Activated CD8-positive, alpha-beta T cell treated with anti-CD3 and anti-CD28 coated beads, Interleukin-2, amount 10 ng/mL, durations not matched to agents 7 days and 5 days (primary cell): ENCODE data around the gene ECT2. TPM values are rescaled to one million over a fixed set of nuclear protein-coding genes. Genes with fewer than 3 reads are reported as not detected.
"Not testable (repeated sequence)": the region's sequence is repeated elsewhere in the genome, so short reads cannot be mapped to it uniquely, and the experiment has no call there.

Experiments
- ATAC-seq: fragments of 150-1000 bp; cut with Tn5 transposase; one replicate; pipeline ENCODE4 v1.10.0; 2021; ENCODE audit warnings: moderate library complexity
- CTCF ChIA-PET: fragments of 350-600 bp; sonication (Branson Sonifier 250); formaldehyde crosslinking; loops from one replicate; lab custom pipeline; 2021; ENCODE audit warnings: antibody characterized with exemption; lab: Charles Lee
- POLR2A ChIA-PET: fragments of 350-600 bp; sonication (Branson Sonifier 250); formaldehyde crosslinking; loops from one replicate; lab custom pipeline; 2021; ENCODE audit warnings: antibody characterized with exemption; lab: Charles Lee
- DNase-seq: peaks from one replicate; pipeline ENCODE4 v3.0.0-alpha.2; 2020
- H3K27ac Mint-ChIP-seq: one replicate; pipeline ENCODE4 v1.8.0; 2021; ENCODE audit warnings: mild to moderate bottlenecking, mixed read lengths
- H3K27me3 Mint-ChIP-seq: one replicate; pipeline ENCODE4 v1.8.0; 2021; ENCODE audit warnings: low read depth, mixed read lengths
- H3K36me3 Mint-ChIP-seq: one replicate; pipeline ENCODE4 v1.8.0; 2021; ENCODE audit warnings: low read depth, mixed read lengths
- H3K4me1 Mint-ChIP-seq: one replicate; pipeline ENCODE4 v1.8.0; 2021; ENCODE audit warnings: low read depth, mixed read lengths
- H3K4me3 Mint-ChIP-seq: one replicate; pipeline ENCODE4 v1.8.0; 2021; ENCODE audit warnings: mild to moderate bottlenecking, mixed read lengths
- H3K9me3 Mint-ChIP-seq: one replicate; pipeline ENCODE4 v1.8.0; 2022; ENCODE audit warnings: mixed read lengths; ENCODE audit not compliant: insufficient read depth
- total RNA-seq, 2 experiments: library from RNA; stranded (reverse); gene quantifications; one replicate each; pipeline ENCODE4 v1.2.3, GENCODE V29; 2021

Gene ECT2
- total RNA-seq, 2 experiments from 2014 or later = 57.2 to 70.1 TPM

DNA sequence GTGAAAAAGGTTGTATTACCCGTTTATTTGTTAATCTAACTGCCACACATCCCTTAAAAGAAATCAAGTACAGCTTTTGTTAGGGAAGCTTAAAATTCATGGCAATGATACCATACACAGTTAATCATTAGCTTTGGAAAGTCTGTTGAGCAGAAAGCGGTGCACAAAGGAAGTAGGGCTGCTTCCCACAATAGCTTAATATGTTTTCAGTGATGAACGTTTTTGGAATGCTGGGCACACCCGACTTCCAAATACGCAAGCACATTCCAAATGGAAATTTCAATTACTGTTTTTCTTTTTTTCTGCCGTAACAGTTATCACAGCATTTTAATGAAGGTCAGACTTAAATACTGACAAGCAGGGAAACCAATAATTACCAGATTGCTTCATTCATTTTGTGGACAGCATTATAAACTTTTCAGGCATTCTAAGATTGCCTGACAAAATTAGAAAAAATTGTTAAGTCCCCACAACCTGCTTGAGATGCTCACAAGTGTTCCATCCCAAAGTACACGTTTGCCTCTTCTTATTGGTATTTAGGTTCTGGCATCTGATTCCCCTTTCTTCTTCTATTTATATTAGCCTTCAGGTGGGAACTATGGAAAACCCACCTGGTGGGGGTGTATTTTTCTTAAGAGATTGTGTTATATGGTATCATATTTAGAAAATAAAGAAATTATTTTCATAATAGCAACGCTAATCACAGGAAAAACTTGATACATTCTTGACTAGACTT, 1.1 kb upstream of the ECT2 start:
- no peak for DNase-seq
- peaks cover 16% of the 10 kb centered on the region for H3K27me3 Mint-ChIP-seq
- no peak overlapping the region for H3K27ac Mint-ChIP-seq
- H3K36me3 Mint-ChIP-seq = peaks cover 26% of the 10 kb centered on the region
- no peaks in the 10 kb centered on the region for H3K9me3 Mint-ChIP-seq
- CTCF ChIA-PET = interaction anchor here (0.7 to 6.0 kb wide), 10 partner anchors 13 to 746 kb away, joined by 3 to 40 read pairs (median 5); partner anchors contain the start of gene NCEH1
- POLR2A ChIA-PET = interaction anchor here (0.9 to 1.6 kb wide), 3 partner anchors 9 to 63 kb away, joined by 3 to 7 read pairs (median 5); partner anchors contain the start of gene NCEH1
- H3K4me3 Mint-ChIP-seq = peak overlapping the region; percentile 99
- no peak for ATAC-seq
- peaks cover 30% of the 10 kb centered on the region for H3K4me1 Mint-ChIP-seq

DNA sequence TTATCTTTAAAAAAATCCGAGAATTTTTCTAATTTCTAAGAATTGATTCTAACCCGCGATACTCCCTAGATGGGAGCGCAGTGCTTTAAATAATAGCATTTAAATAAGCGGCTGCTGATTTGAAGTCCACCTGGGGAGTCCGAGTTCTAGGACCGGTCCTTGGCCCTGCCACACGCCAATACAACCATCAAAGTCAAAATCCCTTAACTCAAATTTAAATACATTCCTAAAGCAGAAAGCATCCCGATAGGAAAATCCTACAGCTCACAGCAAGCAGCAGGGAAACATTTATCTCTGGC, 508 bp upstream of the ECT2 start:
- Mint-ChIP-seq H3K9me3 (no peaks in the 10 kb centered on the region), H3K27me3 (peaks cover 16% of the 10 kb centered on the region), H3K4me3 (peak overlapping the region; percentile 99), H3K36me3 (peaks cover 30% of the 10 kb centered on the region), H3K27ac (peak overlapping the region; percentile 98), H3K4me1 (peaks cover 35% of the 10 kb centered on the region)
- POLR2A ChIA-PET = interaction anchor here (0.6 to 1.6 kb wide), 11 partner anchors 10 to 232 kb away, joined by 3 to 7 read pairs (median 3); partner anchors contain the start of genes NCEH1 and TNFSF10
- CTCF ChIA-PET = interaction anchor here (0.9 to 6.0 kb wide), 12 partner anchors 11 to 156 kb away, joined by 3 to 40 read pairs (median 5); partner anchors contain the start of gene NCEH1
- ATAC-seq (no peak), DNase-seq (no peak)

DNA sequence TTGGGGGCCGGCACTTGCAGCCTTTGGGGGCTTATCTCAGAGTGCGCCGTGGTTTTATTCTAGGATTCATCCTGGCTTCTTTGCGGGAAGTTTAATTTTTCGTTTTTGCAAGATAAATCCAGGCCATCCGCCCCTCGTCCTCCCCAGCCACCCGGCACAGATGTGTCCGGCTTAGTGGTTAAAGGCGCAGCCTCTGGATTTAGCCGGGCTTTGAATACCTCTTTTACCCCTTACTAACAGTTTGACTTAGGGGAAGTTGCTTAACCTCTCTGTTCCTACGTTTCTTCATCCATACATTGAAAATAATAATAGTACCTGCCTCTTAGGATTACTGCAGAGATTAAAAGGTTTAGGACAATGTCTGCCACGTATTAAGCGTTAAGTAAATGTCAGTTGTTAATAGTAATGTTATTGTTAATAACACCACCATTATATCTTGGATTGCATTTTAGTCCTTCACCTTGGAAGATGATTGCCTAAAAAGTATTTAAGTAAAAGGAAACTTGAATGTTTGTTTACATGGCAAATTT, 714 bp downstream of the ECT2 start:
- Mint-ChIP-seq H3K36me3 (peaks cover 40% of the 10 kb centered on the region), H3K9me3 (no peaks in the 10 kb centered on the region), H3K27ac (peak overlapping the region; percentile 98), H3K27me3 (peaks cover 4% of the 10 kb centered on the region), H3K4me3 (peak overlapping the region; percentile 99), H3K4me1 (peaks cover 41% of the 10 kb centered on the region)
- no peak for DNase-seq
- ChIA-PET POLR2A (interaction anchor here (1.0 to 1.6 kb wide), 4 partner anchors 39 to 233 kb away, joined by 3 to 7 read pairs (median 4); partner anchors contain the start of genes NCEH1 and TNFSF10), CTCF (interaction anchor here (0.9 to 6.0 kb wide), 9 partner anchors 10 to 119 kb away, joined by 3 to 40 read pairs (median 5); partner anchors contain the start of gene NCEH1)
- ATAC-seq = peak; percentile 4

DNA sequence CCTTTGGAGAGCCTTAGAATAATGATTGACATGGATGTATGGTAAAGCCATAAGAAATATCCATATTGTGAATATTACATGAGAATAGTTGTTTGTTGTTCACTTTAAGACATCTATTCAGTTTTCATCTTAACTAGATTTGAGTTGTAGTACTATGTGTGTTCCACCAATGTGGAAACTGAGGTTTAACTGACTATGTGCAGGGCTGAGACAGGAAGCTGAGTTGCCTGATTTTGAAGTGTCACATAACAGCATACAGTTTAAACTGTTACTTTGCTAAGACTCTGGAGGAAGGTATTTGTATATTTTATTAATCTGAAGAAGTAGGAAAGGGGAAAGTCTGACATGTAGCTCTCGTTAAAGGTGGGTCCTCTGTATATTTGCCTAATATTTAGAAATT, 2.1 kb downstream of the ECT2 start:
- H3K27me3 Mint-ChIP-seq = peaks cover 2% of the 10 kb centered on the region
- ChIA-PET POLR2A (interaction anchor here (1.2 kb wide), 1 partner anchor 15 kb away, joined by 3 read pairs; no protein-coding TSS in a partner anchor), CTCF (interaction anchor here (0.8 to 6.0 kb wide), 4 partner anchors 17 to 79 kb away, joined by 3 to 40 read pairs (median 4); partner anchors contain the start of gene NCEH1)
- H3K4me1 Mint-ChIP-seq = peaks cover 43% of the 10 kb centered on the region
- H3K27ac Mint-ChIP-seq = peak overlapping the region; percentile 60
- H3K4me3 Mint-ChIP-seq = peak overlapping the region; percentile 99
- H3K36me3 Mint-ChIP-seq = peaks cover 49% of the 10 kb centered on the region
- no peaks in the 10 kb centered on the region for H3K9me3 Mint-ChIP-seq
- peak; percentile 34 for DNase-seq
- no peak for ATAC-seq

DNA sequence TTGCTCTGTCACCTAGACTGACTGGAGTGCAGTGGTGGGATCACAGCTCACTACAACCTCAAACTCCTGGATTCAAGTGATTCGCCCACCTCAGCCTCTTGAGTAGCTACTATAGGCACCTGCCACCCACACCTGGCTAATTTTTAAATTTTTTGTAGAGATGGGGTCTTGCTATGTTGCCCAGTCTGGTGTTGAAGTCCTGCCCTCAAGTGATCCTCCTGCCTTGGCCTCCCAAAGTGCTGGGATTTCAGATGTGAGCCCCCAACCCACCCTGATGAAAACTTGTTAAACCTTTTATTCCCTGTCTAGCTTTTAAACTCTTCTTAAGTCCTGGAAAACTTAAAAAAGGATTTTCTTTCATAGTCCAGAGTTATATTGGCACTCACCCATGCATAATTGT, 2.6 kb downstream of the ECT2 start:
- DNase-seq (no peak), ATAC-seq (no peak)
- Mint-ChIP-seq H3K27me3 (peaks cover 2% of the 10 kb centered on the region), H3K27ac (peak overlapping the region; percentile 60), H3K36me3 (peaks cover 53% of the 10 kb centered on the region), H3K9me3 (no peaks in the 10 kb centered on the region), H3K4me1 (peaks cover 46% of the 10 kb centered on the region), H3K4me3 (peak overlapping the region; percentile 99)
- POLR2A ChIA-PET = interaction anchor here (1.2 kb wide), 1 partner anchor 14 kb away, joined by 3 read pairs; no protein-coding TSS in a partner anchor
- CTCF ChIA-PET = interaction anchor here (0.8 to 6.0 kb wide), 5 partner anchors 10 to 80 kb away, joined by 3 to 40 read pairs (median 3); partner anchors contain the start of gene NCEH1

DNA sequence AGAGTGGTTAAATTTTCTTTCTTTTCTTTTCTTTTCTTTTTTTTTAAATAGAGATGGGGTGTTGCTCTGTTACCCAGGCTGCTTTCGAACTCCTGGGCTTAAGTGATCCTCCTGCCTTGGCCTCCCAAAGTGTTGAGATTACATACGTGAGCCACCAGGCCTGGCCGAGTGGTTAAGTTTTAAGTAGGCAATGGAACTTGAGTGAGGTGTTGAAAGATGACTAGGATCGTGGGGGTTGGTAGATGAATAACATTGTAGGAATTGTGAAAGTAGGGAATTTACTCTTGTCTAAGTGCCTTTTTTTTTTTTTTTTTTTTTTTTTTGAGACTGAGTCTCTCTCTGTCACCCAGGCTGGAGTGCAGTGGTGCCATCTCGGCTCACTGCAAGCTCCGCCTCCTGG, 9.9 kb downstream of the ECT2 start:
- CTCF ChIA-PET = interaction anchor here (1.3 kb wide), 1 partner anchor 10 kb away, joined by 5 read pairs; the partner anchor contains the start of gene ECT2
- H3K27me3 Mint-ChIP-seq, ATAC-seq, H3K4me1 Mint-ChIP-seq, POLR2A ChIA-PET, H3K9me3 Mint-ChIP-seq, H3K27ac Mint-ChIP-seq, DNase-seq, H3K4me3 Mint-ChIP-seq: not testable (repeated sequence)
- H3K36me3 Mint-ChIP-seq = peaks cover 69% of the 10 kb centered on the region

DNA sequence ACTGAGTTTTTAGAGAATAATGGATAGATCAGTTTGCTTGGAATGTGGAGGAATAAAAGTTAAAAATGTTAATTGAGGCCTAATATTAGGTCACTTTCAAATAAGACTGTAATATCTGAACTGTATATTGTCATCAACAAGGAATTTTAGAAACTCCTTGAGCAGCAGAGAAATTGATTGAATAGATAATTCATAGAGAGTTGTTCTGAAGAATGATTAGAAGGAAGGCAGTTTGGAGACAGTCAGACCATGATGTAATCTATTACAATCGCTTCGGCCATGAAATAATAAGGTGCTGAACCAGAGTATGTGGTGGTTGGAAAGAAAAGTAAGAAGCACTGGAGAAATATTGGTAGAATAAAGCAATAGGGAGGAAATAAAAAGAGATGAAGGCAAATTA, 15.7 kb downstream of the ECT2 start:
- H3K9me3 Mint-ChIP-seq = no peaks in the 10 kb centered on the region
- CTCF ChIA-PET = no interaction called here

DNA sequence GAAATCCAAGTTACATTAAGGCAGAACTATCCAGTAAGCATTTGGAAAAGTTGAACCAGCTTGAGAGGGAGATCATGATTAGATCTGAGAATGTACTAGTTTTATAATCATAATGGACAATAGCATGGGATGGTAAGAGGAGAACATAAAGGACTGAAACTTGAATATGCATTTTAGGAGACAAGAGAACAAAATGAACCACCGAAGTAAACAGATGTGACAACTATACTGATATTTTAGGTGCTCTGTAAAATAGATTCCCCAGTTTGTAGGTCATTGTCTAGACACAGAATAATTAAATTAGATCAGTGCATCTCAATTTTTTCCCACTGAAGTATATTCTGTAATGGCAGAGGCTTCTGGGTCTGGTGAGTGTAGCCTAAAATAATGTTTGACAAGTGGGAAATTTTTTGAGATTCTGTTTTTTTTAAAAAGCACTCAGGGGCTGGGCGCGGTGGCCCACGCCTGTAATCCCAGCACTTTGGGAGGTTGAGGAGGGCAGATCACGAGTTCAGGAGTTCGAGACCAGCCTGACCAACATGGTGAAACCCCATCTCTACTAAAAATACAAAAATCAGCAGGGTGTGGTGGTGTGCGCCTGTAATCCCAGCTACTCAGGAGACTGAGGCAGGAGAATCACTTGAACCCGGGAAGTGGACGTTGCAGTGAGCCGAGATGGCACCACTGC, 16.3 kb downstream of the ECT2 start:
- Mint-ChIP-seq H3K9me3 (no peaks in the 10 kb centered on the region), H3K4me1 (peaks cover 9% of the 10 kb centered on the region), H3K27me3 (no peaks in the 10 kb centered on the region), H3K27ac (no peak overlapping the region), H3K36me3 (peaks cover 88% of the 10 kb centered on the region), H3K4me3 (no peak overlapping the region)
- DNase-seq (no peak), ATAC-seq (no peak)
- POLR2A ChIA-PET = interaction anchor here (0.8 kb wide), 1 partner anchor 14 kb away, joined by 3 read pairs; no protein-coding TSS in a partner anchor
- CTCF ChIA-PET = no interaction called here

More for the DNA sequence above, 15.7 kb downstream of the ECT2 start:
- H3K27ac Mint-ChIP-seq = no peak overlapping the region
- no peak overlapping the region for H3K4me3 Mint-ChIP-seq
- H3K4me1 Mint-ChIP-seq = peaks cover 5% of the 10 kb centered on the region
- POLR2A ChIA-PET = no interaction called here
- H3K36me3 Mint-ChIP-seq = peaks cover 85% of the 10 kb centered on the region
- ATAC-seq (no peak), DNase-seq (no peak)
- no peaks in the 10 kb centered on the region for H3K27me3 Mint-ChIP-seq

DNA sequence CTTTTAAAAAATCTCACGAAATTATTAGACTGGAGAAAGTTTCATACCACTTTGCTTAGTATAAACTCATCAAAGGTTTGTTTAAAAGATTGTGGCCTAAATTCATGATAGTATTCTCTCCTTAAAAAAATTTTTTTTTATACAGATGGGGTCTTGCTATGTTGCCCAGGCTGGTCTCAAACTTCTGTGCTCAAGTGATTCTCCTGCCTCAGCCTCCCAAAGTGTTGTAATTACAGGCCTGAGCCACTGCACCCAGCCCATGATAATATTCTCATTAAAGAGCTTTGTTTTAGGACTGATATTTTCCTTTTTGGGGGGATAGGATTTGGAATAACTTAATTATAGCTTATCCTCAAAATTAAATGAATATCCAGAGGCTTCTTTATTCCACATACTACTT, 19.9 kb downstream of the ECT2 start:
- peaks cover 80% of the 10 kb centered on the region for H3K36me3 Mint-ChIP-seq
- no peak for DNase-seq
- no peaks in the 10 kb centered on the region for H3K9me3 Mint-ChIP-seq
- H3K27ac Mint-ChIP-seq = no peak overlapping the region
- no peaks in the 10 kb centered on the region for H3K27me3 Mint-ChIP-seq
- ATAC-seq = no peak
- POLR2A ChIA-PET = interaction anchor here (0.7 kb wide), 1 partner anchor 30 kb away, joined by 3 read pairs; no protein-coding TSS in a partner anchor
- CTCF ChIA-PET = interaction anchor here (0.9 to 1.0 kb wide), 3 partner anchors 17 to 1484 kb away, joined by 3 to 6 read pairs (median 3); no protein-coding TSS in a partner anchor
- no peak overlapping the region for H3K4me3 Mint-ChIP-seq
- peaks cover 9% of the 10 kb centered on the region for H3K4me1 Mint-ChIP-seq

DNA sequence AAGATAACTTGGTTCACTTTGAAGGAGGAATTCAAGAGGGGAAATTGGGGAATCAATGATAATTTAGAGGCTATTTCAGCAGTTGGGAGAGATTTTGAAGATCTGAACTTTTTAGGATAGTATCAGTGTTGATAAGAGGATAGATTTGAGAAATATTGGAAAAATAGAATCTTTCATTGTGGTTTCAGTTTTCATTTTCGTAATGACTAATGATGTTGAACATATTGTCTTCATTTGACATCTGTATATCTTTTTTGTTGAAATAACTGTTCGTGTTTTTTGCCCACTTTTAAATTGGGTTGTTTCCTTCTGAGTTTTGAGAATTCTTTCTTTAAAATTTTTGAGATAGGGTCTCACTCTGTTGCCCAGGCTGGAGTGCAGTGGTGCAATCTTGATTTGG, 21.1 kb downstream of the ECT2 start:
- H3K27me3 Mint-ChIP-seq = no peaks in the 10 kb centered on the region
- DNase-seq (no peak), ATAC-seq (no peak)
- no peak overlapping the region for H3K27ac Mint-ChIP-seq
- no peak overlapping the region for H3K4me3 Mint-ChIP-seq
- no peaks in the 10 kb centered on the region for H3K9me3 Mint-ChIP-seq
- peaks cover 9% of the 10 kb centered on the region for H3K4me1 Mint-ChIP-seq
- ChIA-PET CTCF (interaction anchor here (1.0 kb wide), 1 partner anchor 19 kb away, joined by 6 read pairs; no protein-coding TSS in a partner anchor), POLR2A (no interaction called here)
- H3K36me3 Mint-ChIP-seq = peaks cover 78% of the 10 kb centered on the region

DNA sequence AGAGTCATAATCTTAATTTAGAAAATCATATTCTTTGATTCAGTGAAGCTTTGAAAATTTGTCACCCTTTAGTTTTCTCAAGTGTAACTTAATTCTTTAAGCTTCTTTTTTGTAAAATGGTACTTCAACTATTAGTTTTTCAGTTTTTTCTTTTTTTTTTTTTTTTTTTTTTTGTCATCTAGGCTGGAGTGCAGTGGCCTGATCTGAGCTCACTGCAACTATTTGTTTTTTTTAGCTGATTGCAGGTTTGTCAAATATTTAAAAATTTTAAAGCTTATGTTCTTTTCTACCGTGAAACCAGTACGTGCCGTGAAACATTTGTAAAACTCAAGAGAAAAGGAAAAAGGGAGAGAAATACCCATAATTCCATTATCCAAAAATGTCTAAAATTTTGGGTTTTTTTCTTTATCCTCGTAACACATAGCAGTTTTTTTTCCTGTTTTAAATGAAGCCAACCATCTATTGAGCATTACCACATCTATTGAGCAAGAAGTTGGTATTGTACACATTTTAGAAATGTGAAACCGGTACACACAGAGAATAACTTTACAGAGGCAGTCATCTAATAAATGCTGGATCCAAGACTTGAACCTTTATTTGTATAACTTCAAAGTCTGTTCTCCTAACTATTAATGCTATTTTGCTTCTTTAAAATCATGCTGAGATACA, 25.7 kb downstream of the ECT2 start:
- Mint-ChIP-seq H3K4me3 (no peak overlapping the region), H3K9me3 (no peaks in the 10 kb centered on the region), H3K27me3 (no peaks in the 10 kb centered on the region), H3K4me1 (peaks cover 4% of the 10 kb centered on the region), H3K27ac (no peak overlapping the region), H3K36me3 (peaks cover 66% of the 10 kb centered on the region)
- POLR2A ChIA-PET = no interaction called here
- no peak for DNase-seq
- no peak for ATAC-seq
- CTCF ChIA-PET = no interaction called here
